HepG2 (cell line): ENCODE data around the gene RTF1.

ENCODE experiments used
- NR2F1 ChIP-seq, 2 experiments: fragments of 450-650 bp in 1 of 2; formaldehyde crosslinking in 1 of 2; IDR thresholded peaks; 2 replicates each; pipeline versions ENCODE4 v1.5.0 to v1.6.1; 2016 to 2020; ENCODE audit warnings: mild to moderate bottlenecking in 1 of 2, missing compliant biosample characterization in 1 of 2, missing genetic modification reagents in 1 of 2, moderate library complexity in 1 of 2
- RAD21 ChIP-seq: fragments of 450-650 bp; formaldehyde crosslinking; IDR thresholded peaks from 2 replicates; pipeline ENCODE4 v1.5.0; 2020; ENCODE audit warnings: mild to moderate bottlenecking
- RXRB ChIP-seq: IDR thresholded peaks from 2 replicates; pipeline ENCODE4 v1.6.1; 2016; ENCODE audit warnings: borderline replicate concordance, missing genetic modification reagents, missing compliant biosample characterization
- YY1 ChIP-seq: IDR thresholded peaks from 2 replicates; pipeline ENCODE4 v1.6.1; 2011; ENCODE audit warnings: low read length, low read depth, moderate library complexity, mild to moderate bottlenecking; ENCODE audit not compliant: insufficient read depth, insufficient replicate concordance
- TF ChIP-seq, protein P1 (sequence below): sonication (generic); formaldehyde crosslinking; IDR thresholded peaks from 2 replicates; pipeline ENCODE4 v1.9.0; 2021; ENCODE audit warnings: missing genetic modification reagents, borderline replicate concordance

DNA sequence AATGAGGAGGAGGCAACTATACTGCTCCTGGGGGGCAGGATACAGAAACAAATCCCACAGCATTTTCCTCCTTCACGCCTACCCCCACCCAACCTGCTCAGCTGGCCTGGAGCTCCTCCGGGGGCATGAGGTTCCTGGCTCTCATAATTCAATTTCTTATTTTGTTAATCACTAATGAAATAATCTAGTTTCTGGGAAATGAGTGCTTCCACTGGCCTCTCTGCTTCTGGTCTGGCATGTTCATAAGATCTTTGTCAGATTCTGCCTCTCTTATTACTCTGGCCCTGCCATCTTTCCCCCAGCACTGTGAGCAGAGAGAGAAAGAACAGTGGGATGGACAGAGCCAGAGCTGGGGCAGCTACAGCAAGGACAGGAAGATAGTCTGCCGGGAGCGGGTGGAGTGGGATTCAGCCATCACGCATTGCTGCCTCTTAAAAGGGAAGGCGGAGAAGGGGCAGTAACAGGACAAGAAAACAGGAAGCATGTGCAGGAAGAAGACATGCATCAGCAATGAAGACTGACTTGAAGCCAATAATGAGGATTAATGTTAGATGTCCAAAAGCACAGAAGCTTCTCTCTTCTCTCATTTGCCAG, 113.6 kb downstream of the RTF1 start:
- TF ChIP-seq, protein P1, sequence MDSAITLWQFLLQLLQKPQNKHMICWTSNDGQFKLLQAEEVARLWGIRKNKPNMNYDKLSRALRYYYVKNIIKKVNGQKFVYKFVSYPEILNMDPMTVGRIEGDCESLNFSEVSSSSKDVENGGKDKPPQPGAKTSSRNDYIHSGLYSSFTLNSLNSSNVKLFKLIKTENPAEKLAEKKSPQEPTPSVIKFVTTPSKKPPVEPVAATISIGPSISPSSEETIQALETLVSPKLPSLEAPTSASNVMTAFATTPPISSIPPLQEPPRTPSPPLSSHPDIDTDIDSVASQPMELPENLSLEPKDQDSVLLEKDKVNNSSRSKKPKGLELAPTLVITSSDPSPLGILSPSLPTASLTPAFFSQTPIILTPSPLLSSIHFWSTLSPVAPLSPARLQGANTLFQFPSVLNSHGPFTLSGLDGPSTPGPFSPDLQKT, result no peak
- TF ChIP-seq NR2F1 (CRISPR knock-in tag; IDR thresholded peaks at IDR 0.05) (no peak), YY1 (no peak), RAD21 (CRISPR knock-in tag) (no peak), RXRB (CRISPR knock-in tag) (no peak)
